Lower lobe of right lung (tissue), 2 donors: ENCODE data around the gene AUTS2. TPM values are rescaled to one million over a fixed set of nuclear protein-coding genes. Genes with fewer than 3 reads are reported as not detected.

Experiments used
- ATAC-seq, 2 donors: fragments of 200-7000 bp; cut with Tn5 transposase; one replicate each; pipeline ENCODE4 v1.9.1; 2020 to 2022; ENCODE audit warnings: mild to moderate bottlenecking in 2 of 2, moderate library complexity in 2 of 2
- DNase-seq: peaks from one replicate; pipeline ENCODE4 v3.0.0-alpha.2; 2020
- H3K27ac ChIP-seq: fragments of 200-600 bp; one replicate; pipeline ENCODE4 v1.8.0; 2022
- H3K27me3 ChIP-seq: fragments of 200-600 bp; one replicate; pipeline ENCODE4 v1.8.0; 2022; ENCODE audit warnings: low read depth
- H3K36me3 ChIP-seq: fragments of 200-600 bp; one replicate; pipeline ENCODE4 v1.8.0; 2022; ENCODE audit warnings: mild to moderate bottlenecking
- H3K4me1 ChIP-seq: fragments of 200-600 bp; one replicate; pipeline ENCODE4 v1.8.0; 2022
- H3K4me3 ChIP-seq: fragments of 200-600 bp; one replicate; pipeline ENCODE4 v1.8.0; 2022; ENCODE audit warnings: mild to moderate bottlenecking
- H3K9me3 ChIP-seq: fragments of 200-600 bp; one replicate; pipeline ENCODE4 v1.8.0; 2022
- intact Hi-C: fragments of 100-400 bp; cut with DNase I; formaldehyde crosslinking; loops from one replicate; pipeline ENCODE4 v1.11.0; 2022
- total RNA-seq: library from RNA; stranded (reverse); fragmentation: NEBNext Ultra II Directional; extraction: Animal tissue kit (Norgen Biotek cat#: 25700); gene quantifications from one replicate; pipeline ENCODE4 v1.2.1, GENCODE V29; 2021
- TF ChIP-seq, protein P1 (sequence below): fragments of 200-600 bp; IDR thresholded peaks from one replicate; pipeline ENCODE4 v1.8.0; 2022; ENCODE audit warnings: antibody characterized with exemption, mild to moderate bottlenecking
- donor health status: DM: no; HTN: yes; CAD: no; lungs with severe emphysema.

AUTS2 gene
- total RNA-seq, 1 donor from 2014 or later, result 45.7 TPM

DNA sequence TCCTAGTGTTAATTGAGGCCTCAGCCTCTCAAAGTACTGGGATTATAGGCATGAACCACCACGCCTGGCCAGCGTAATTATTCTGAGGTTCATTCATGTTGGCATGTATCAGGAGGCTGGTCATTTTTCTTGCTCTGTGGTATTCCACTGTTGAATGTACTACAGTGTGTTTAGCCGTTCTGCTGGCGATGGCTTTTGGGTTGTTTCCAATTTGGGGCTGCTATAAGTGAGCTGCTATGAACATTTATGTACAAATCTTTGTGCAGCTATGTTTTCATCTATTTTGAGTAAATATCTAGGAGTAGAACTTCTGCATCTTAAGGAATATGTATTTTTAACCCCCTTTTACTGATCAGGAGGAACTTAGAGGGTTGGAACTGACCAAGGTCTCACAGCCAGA lies 145.8 kb downstream of the AUTS2 start:
- Histone ChIP-seq H3K9me3 (no peaks in the 10 kb centered on the region), H3K36me3 (no peaks in the 10 kb centered on the region), H3K27ac (no peak overlapping the region), H3K4me3 (no peak overlapping the region), H3K4me1 (peaks cover 9% of the 10 kb centered on the region), H3K27me3 (no peaks in the 10 kb centered on the region)
- intact Hi-C loops, result no loop called here
- DNase-seq (no peak), ATAC-seq (no peak)
- TF ChIP-seq, protein P1, sequence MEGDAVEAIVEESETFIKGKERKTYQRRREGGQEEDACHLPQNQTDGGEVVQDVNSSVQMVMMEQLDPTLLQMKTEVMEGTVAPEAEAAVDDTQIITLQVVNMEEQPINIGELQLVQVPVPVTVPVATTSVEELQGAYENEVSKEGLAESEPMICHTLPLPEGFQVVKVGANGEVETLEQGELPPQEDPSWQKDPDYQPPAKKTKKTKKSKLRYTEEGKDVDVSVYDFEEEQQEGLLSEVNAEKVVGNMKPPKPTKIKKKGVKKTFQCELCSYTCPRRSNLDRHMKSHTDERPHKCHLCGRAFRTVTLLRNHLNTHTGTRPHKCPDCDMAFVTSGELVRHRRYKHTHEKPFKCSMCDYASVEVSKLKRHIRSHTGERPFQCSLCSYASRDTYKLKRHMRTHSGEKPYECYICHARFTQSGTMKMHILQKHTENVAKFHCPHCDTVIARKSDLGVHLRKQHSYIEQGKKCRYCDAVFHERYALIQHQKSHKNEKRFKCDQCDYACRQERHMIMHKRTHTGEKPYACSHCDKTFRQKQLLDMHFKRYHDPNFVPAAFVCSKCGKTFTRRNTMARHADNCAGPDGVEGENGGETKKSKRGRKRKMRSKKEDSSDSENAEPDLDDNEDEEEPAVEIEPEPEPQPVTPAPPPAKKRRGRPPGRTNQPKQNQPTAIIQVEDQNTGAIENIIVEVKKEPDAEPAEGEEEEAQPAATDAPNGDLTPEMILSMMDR, result no peak

DNA sequence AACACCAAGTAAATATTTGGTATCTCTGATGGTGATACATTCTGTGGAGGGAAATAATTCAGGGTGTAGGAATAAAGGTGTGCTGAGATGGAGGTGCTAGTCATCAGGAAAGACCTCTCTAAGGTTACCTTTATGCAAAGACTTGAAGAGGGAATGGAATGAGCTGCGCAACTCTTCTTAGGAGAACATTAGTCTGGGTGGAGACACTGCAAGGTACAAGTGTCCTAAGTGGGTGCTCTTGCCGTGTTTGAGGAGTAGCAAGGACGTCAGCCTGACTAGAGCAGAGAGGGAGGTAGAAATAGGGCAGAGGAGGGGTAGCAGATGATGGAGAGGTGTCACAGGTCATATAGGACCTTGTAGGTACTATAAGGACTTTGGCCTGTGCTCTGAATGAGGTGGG lies 148.1 kb downstream of the AUTS2 start:
- DNase-seq (no peak), ATAC-seq (peak; percentile 64 to 72)
- H3K4me1 ChIP-seq, result no peaks in the 10 kb centered on the region
- no peak overlapping the region for H3K4me3 ChIP-seq
- H3K27me3 ChIP-seq, result no peaks in the 10 kb centered on the region
- TF ChIP-seq, protein P1, result no peak
- H3K27ac ChIP-seq, result no peak overlapping the region
- no peaks in the 10 kb centered on the region for H3K36me3 ChIP-seq
- H3K9me3 ChIP-seq, result no peaks in the 10 kb centered on the region
- intact Hi-C loops, result no loop called here

DNA sequence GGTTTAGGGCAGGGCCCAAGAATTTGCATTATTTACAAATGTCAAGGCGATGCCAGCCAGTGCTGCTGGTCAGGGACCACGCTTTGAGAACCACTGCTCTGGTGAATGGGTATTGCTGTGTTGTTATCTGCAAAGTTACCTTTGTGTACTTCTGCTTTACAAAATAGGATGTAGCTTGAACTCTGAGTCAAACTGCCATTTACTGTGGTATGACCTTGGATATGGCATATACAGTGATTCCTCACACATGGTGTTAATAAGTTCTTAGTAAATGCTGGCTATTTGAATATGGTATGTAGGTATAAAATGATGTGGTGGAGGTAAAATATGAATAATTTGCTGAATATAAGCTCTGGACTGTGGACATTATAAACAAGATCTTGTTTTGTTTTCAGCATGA lies 148.9 kb downstream of the AUTS2 start:
- H3K4me1 ChIP-seq, result no peaks in the 10 kb centered on the region
- no peaks in the 10 kb centered on the region for H3K27me3 ChIP-seq
- DNase-seq (no peak), ATAC-seq (no peak)
- no peak overlapping the region for H3K27ac ChIP-seq
- no peaks in the 10 kb centered on the region for H3K36me3 ChIP-seq
- intact Hi-C loops, result no loop called here
- TF ChIP-seq, protein P1, result no peak
- no peak overlapping the region for H3K4me3 ChIP-seq
- H3K9me3 ChIP-seq, result no peaks in the 10 kb centered on the region

DNA sequence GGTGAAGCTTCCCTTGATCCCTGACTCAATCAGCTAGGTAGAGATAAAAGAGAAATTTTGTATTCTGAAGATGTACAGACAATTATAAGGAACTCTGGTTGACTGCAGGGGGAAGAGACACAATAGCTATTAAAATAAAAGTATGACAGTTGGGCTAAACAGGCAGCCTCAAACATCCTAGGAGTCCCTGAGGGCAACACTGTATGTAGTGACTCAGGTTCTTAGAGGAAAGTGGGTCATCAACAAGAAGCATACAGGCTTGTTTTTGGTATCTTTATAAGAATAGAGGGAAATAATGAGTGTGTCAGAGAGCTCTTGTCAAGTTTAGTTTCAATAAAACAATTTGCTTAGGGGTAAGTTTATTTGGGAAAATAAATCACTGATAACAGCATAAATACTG lies 150.3 kb downstream of the AUTS2 start:
- no peak for DNase-seq
- Histone ChIP-seq H3K27me3 (no peaks in the 10 kb centered on the region), H3K9me3 (no peaks in the 10 kb centered on the region), H3K27ac (no peak overlapping the region), H3K4me3 (no peak overlapping the region), H3K4me1 (no peaks in the 10 kb centered on the region), H3K36me3 (no peaks in the 10 kb centered on the region)
- intact Hi-C loops, result no loop called here
- TF ChIP-seq, protein P1, result no peak
- no peak for ATAC-seq

DNA sequence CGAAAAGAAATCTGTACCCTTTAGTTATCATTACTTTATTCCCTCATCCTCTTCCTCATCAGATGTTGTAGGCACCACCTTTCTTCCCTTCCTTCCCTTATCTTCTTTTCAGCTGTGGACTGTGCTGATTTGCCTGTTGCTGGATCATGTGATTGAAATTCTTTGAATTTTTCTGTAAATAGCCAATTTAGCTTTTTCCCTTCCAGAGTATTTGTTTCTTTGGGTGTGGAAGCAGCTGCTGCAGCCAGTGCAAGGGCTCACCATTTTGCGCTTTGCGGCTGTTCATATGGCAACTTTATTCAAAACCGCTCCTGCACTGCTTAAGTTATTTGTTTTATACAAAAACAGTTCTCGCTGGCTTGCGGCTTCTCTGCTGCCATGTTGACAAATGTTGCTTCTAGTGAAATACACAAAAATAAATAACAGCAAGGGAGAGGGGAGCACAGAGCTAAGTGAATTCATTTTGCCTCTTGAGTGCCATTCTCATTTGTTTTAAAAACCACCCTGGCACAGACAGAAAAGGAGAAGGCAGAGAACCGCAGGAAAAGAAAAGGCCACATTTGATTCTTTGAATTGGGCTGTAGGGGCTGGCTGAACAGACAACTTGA lies 151.2 kb downstream of the AUTS2 start:
- no peak for ATAC-seq
- no peaks in the 10 kb centered on the region for H3K9me3 ChIP-seq
- no peak overlapping the region for H3K27ac ChIP-seq
- H3K36me3 ChIP-seq, result no peaks in the 10 kb centered on the region
- no peaks in the 10 kb centered on the region for H3K4me1 ChIP-seq
- intact Hi-C loops, result no loop called here
- TF ChIP-seq, protein P1, result no peak
- H3K4me3 ChIP-seq, result no peak overlapping the region
- H3K27me3 ChIP-seq, result no peaks in the 10 kb centered on the region
- DNase-seq, result no peak
